ENCODE results near the gene GGT1. TPM values are rescaled to one million over a fixed set of nuclear protein-coding genes. Genes with fewer than 3 reads are reported as not detected.
"Not testable (repeated sequence)": the region's sequence is repeated elsewhere in the genome, so short reads cannot be mapped to it uniquely, and the experiment has no call there.

Gene GGT1
- polyA plus RNA-seq, 3 donors = 41.4 to 51.8 (median 51.4) TPM

- DNase-seq (ENCODE audit: low read depth in 3 of 3, low spot score in 2 of 3) = no peak
These were observed 7.1 kb upstream of the GGT1 start for GRCh38 chr22:24595863-24596262.

DNA sequence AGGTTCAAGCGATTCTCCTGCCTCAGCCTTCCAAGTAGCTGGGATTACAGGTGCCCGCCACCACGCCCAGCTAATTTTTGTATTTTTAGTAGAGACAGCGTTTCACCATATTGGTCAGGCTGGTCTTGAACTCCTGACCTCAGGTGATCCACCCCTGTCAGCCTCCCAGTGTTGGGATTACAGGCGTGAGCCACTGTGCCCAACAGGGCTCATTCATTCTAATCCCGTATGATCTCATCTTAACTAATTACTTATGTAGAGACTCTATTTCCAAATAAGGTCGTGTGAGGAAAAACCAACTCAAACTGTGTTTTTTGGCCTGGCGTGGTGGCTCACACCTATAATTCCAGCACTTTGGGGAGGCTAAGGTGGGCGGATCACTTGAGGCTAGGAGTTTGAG, 5.9 kb upstream of the GGT1 start:
- DNase-seq (ENCODE audit: low read depth in 3 of 3, low spot score in 2 of 3) = not testable (repeated sequence)

- DNase-seq (ENCODE audit: low read depth in 3 of 3, low spot score in 2 of 3) = no peak
These were observed 3.5 kb upstream of the GGT1 start for GRCh38 chr22:24599514-24599913.

DNA sequence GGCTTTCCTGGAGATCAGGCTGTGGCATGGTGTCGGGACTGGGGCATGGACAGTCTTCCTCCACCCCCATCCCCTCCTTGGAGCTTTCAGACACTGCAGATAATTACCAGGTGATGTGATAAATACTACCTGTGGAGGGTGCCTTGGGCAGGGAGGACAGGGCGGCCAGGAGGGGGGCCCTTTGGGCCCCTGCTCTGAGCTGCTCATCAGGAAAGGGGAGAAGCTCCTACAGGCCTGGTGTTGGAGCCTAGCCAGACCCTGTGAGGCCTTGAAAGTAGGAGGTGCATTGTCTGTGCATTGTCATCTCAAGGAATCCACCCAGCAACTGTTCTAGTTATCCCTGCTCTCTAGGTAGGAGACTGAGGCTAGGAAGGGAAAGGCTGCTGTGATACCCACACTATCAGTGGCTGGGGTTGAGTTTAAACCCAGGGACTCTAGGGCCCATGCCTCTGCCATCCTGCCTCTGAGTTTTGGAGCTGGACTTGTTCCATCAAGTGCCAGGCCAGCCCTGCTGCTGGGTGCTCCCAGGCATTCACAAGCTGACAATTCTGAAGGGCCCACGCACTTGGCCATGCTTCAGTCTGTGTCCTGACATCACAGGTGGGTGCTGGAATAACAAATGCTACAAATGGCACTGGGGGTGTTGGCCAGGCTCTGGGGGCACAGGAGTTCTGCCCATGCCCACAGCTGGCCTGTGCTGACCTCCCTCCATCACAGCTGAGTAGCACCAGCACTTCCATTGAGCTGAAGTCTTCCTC, 2.9 kb upstream of the GGT1 start:
- DNase-seq (ENCODE audit: low read depth in 3 of 3, low spot score in 2 of 3) = not testable (repeated sequence)

GRCh38 chr22:24601217-24602104, 1.5 kb upstream of the GGT1 start:
- DNase-seq (ENCODE audit: low read depth in 3 of 3, low spot score in 2 of 3) = no peak

- DNase-seq (ENCODE audit: low read depth in 3 of 3, low spot score in 2 of 3) = not testable (repeated sequence)
These were observed 766 bp upstream of the GGT1 start for GRCh38 chr22:24602105-24602749.

DNA sequence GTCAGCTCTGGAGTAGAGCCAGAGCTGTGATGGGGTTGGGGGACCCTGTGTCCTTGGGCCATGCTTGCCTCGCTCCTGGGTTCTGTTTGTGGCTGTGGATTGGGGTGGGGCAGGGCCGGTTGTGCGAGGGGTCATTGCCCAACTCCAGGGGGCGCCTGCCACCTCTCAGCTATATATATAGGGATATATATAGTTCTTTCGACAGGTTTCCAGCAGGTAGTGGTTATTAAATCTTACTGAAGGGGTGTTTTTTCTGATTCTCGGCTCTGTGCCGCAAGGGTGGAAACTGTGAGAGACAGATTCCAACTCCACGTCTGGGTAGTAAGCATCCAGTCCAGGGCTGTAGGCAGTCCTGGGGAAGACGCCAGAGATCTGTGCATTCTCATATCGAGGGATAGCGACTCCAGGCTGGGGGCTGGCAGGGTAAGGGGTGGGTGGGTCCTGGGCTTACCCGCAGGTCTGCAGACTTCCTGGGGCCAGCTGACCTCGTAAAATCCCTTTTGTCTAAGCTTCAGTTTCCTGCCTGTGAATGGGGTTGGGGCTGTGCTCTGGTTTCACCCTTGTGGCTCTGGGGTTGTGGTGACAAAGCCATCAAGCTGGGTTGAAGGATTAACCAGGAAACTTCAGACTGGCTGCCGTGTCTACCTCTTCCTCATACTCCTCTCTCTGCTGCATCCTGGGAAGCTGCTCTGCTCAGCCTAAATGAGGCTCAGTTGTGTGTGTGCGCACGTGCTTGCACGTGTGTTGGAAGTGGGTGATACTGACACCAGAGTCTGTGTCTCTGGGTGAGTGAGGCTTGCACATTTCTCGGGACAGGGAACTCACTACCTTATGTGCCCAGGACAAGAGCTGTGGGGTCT, 1.0 kb downstream of the GGT1 start:
- not testable (repeated sequence) for DNase-seq (ENCODE audit: low read depth in 3 of 3, low spot score in 2 of 3)

DNA sequence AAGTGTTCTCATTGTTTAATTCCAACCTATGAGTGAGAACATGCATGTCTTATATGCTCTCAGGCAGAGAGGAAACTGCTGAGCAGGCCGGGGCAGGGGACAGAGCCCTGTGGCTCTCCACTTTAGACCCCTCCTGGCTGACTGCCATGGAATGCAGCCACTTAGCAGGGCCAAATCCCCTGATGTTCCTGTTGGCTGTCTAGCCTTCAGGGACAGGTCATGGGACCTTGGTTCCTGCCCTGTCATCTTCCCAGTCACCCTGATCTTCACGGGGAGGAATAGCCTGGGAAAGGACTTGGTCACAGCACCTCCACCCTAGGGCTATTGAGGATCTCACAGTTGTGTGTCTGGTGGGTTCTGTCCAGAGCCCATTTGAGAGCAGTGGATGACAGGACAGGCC, 3.3 kb downstream of the GGT1 start:
- not testable (repeated sequence) for DNase-seq (ENCODE audit: low read depth in 3 of 3, low spot score in 2 of 3)

DNA sequence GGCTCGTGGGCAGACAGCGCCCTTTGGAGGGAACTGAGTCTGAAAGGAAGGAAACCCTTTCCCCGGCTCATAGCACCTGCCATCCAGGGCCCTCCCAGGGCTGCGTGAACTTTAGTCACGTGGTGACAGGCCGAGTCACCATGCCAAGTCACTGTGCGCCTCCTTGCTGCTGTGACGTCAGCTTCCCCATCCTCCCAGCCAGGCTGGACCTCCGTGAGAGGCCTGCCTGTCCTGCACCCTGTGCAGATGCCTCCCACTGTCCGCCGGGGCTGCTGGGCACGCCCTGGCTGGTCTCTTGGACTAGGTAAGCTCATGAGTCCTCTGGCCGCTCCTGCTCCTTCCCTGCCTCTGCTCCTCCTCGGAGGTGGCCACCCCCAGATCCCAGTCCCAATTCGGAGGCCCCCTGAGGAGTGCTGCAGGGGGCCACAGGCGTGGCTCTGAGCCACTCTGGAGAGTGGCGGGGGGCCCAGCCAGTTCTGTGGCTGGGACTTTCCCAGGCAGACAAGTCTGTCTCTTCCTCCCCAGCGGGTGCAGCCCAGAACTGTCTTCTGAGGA, 4.5 kb downstream of the GGT1 start:
- not testable (repeated sequence) for DNase-seq (ENCODE audit: low read depth in 3 of 3, low spot score in 2 of 3)

GRCh38 chr22:24608327-24608726, 5.3 kb downstream of the GGT1 start:
- DNase-seq (ENCODE audit: low read depth in 3 of 3, low spot score in 2 of 3) = not testable (repeated sequence)

GRCh38 chr22:24609888-24610287, 6.9 kb downstream of the GGT1 start:
- DNase-seq (ENCODE audit: low read depth in 3 of 3, low spot score in 2 of 3) = not testable (repeated sequence)

DNA sequence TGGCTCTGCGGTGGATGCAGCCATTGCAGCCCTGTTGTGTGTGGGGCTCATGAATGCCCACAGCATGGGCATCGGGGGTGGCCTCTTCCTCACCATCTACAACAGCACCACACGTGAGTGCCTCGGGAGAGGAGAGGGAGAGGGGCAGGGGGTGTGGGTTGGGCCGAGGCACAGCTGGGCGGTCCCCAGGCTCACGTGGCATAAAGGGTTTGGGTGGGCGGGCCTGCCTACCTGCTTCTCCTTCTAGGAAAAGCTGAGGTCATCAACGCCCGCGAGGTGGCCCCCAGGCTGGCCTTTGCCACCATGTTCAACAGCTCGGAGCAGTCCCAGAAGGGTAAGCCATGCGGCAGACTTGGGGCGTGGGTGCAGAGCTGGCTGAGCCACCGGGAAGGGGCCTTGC, 11.8 kb downstream of the GGT1 start:
- DNase-seq (ENCODE audit: low read depth in 3 of 3, low spot score in 2 of 3) = not testable (repeated sequence)

GRCh38 chr22:24621244-24621643, 18.3 kb downstream of the GGT1 start:
- not testable (repeated sequence) for DNase-seq (ENCODE audit: low read depth in 3 of 3, low spot score in 2 of 3)

DNA sequence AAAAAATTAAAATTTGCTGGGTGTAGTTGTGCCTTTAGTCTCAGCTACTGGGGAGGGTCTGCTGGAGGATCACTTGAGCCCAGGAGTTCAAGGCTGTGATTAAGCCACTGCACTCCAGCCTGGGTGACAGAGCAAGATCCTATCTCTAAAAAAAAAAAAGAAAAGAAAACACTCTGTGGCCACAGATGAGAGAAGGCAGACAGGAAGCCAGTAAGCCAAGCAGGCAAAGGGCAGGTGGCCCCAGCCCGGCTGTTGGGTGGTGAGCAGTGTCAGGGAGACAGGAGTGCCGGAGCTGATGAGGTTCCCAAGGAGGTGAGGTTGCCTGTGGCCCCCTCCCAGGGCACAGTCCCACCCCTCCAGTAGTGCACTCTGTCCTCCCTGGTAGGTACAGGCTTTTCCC, 19.6 kb downstream of the GGT1 start:
- DNase-seq (ENCODE audit: low read depth in 3 of 3, low spot score in 2 of 3) = not testable (repeated sequence)

DNA sequence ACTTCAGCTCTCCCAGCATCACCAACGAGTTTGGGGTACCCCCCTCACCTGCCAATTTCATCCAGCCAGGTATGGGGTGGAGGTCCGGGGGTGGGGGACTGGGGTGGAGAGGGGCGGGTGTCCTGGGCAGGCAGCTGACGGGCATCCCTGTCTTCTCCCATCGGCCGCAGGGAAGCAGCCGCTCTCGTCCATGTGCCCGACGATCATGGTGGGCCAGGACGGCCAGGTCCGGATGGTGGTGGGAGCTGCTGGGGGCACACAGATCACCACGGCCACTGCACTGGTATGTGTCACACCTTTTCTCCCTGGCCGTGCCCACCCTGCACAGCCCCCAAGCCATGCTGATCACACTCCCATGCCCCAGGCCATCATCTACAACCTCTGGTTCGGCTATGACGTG, 24.9 kb downstream of the GGT1 start:
- DNase-seq (ENCODE audit: low read depth in 3 of 3, low spot score in 2 of 3) = not testable (repeated sequence)

DNA sequence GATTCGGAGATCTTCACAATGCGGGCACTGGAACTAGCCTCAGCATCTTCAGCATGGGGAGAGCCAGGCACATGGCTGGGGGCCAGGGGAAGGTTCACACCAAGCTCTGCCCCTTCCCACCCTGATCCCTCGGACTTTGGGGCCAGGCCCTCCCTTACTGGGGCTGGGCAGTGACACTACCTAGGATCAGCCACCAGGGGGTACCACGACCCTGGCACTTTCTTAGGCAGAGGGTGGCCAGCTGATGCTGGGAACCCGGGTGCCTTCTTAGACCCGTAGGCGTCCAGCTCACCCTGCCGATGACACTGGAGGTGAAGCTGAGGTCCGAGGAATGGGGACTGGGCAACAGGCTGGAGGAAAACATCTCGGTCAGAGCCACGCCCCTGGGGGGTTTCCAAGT, 26.1 kb downstream of the GGT1 start:
- not testable (repeated sequence) for DNase-seq (ENCODE audit: low read depth in 3 of 3, low spot score in 2 of 3)

DNA sequence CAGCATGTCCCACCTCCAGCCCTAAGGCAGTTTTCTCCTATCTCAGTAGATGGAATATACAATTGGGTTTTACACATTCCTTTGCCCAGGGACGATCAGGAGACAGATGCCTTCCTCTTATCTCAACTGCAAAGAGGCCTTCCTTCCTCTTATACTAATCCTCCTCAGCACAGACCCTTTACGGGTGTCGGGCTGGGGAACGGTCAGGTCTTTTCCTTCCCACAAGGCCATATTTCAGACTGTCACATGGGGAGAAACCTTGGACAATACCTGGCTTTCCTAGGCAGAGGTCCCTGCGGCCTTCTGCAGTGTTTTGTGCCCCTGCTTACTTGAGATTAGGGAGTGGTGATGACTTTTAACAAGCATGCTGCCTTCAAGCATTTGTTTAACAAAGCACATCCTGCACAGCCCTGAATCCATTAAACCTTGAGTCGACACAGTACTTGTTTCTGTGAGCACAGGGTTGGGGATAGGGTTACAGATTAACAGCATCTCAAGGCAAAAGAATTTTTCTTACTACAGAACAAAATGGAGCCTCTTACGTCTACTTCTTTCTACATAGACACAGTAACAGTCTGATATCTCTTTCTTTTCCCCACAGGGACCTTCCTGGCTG, 27.9 kb downstream of the GGT1 start:
- DNase-seq (ENCODE audit: low read depth in 3 of 3, low spot score in 2 of 3) = not testable (repeated sequence)

DNA sequence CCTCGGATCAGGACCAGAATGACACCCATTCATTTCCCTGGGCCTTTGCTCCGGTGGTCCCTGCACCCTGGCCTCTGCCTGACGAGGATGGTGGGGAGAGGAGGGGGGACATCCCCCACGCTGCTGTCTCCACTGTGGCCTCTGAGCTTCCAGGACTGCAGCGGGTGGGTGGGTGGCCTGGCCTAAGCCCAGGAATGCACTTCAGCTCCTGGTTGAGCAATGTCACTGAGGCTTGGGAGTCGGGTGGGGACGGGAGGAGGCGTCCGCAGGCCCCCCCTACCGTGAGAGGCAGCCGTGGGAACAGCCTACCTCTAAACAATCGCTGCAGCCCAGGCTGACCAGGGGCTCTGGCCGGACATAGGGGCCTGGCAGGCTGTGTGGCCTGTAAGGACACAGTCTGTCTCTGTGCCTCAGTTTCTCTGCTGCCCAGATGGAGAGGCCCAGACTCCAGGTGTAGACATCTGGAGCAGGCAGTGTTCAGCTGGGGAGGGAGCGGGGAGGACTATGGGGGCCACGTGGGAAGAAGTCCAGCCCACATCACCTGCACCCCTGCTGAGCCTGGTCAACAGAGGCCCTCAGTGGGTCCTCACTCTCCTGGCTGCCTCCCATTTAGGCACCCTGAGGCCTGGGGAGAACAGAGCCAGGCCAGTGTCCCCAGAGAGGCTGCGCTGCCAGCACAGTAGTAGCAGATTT, 28.6 kb downstream of the GGT1 start:
- not testable (repeated sequence) for DNase-seq (ENCODE audit: low read depth in 3 of 3, low spot score in 2 of 3)

DNA sequence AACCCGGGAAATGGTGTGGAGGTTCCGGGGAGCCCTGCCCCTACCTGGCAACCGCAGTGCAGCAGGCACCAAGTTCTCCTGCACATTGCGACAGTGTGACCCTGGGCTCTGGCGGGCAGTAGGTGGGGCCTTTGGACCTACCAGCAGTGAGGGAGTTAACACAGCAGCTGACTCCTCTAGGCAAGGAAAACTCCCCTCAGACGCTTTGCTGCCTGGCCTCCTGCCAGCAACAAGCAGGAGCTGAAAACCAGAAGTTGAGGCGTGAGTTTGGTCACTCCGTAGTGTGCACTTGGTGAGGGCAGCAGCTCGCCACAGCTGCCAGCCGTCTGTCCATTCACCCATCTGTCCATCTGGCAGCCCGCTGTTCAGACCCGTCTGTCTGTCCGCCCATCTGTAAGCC, 29.6 kb downstream of the GGT1 start:
- not testable (repeated sequence) for DNase-seq (ENCODE audit: low read depth in 3 of 3, low spot score in 2 of 3)

Data from right renal cortex interstitium (tissue), 3 donors.